Heart left ventricle (tissue), 13 donors: Measurements from ENCODE around the gene MRTO4.

Source experiments
- POLR2A ChIP-seq, 2 donors: fragments of 450-650 bp; IDR thresholded peaks; one replicate each; pipeline ENCODE4 v1.6.1; 2017; ENCODE audit warnings: antibody characterized with exemption in 2 of 2, mild to moderate bottlenecking in 2 of 2, moderate library complexity in 2 of 2
- TF ChIP-seq, protein P1 (sequence below), 12 donors: fragments of 200-600 bp; sonication (generic) in 4 of 12; IDR thresholded peaks; one replicate each; pipeline versions ENCODE4 v1.5.0 to v1.8.0; 2018 to 2022; ENCODE audit warnings: antibody characterized with exemption in 12 of 12, mild to moderate bottlenecking in 5 of 12
- donor health status: ischemic (EF 13 %, LVEDD 7.1; RV severe dilation, severe dysfunction).
- donor health status: DM: no; HTN: yes; CAD: no.
- donor health status: DM: no; HTN: no; CAD: no.
- donor health status: ischemic (EF 25% LVEDD 6.9; RV normal size, moderate dysfunction).
- donor health status: ischemic (EF 25% LVEDD 5.7; RV mildly dilated, moderate dysfunction).
- donor health status: ischemic (EF 35%, LVEDD 5.7; RV mildly dilated, moderate dysfunction).
- donor health status: nonischemic (EF 11% LVEDD 7.7; RV severe dilation, severe dysfunction).
- donor health status: DM: yes; HTN: yes; CAD: no.
- donor health status: PGD.
- donor health status: ischemic (EF 29% LVEDD 5.4; RV normal size, mild dysfunction).
- donor health status: nonischemic (EF 23%, LVEDD 6.1; RV moderate dilation, normal function).

DNA sequence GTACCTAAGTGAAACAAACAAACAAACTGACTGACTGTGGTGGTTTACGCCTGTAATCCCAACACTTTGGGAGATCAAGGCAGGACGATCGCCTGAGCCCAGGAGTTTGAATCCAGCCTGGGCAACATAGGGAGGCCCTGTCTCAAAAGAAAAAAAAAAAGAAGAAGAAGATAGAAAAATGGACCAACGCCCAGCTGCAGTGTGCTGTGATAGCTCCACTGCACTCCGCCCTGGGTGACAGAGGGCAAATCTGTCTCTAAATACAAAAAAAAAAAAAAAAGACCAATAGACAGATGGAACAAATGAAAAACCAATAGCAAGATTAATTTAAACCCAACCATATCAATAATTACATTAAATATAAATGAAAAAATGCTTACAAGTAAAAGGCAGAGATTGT, 23.0 kb downstream of the MRTO4 start:
- TF ChIP-seq, protein P1, sequence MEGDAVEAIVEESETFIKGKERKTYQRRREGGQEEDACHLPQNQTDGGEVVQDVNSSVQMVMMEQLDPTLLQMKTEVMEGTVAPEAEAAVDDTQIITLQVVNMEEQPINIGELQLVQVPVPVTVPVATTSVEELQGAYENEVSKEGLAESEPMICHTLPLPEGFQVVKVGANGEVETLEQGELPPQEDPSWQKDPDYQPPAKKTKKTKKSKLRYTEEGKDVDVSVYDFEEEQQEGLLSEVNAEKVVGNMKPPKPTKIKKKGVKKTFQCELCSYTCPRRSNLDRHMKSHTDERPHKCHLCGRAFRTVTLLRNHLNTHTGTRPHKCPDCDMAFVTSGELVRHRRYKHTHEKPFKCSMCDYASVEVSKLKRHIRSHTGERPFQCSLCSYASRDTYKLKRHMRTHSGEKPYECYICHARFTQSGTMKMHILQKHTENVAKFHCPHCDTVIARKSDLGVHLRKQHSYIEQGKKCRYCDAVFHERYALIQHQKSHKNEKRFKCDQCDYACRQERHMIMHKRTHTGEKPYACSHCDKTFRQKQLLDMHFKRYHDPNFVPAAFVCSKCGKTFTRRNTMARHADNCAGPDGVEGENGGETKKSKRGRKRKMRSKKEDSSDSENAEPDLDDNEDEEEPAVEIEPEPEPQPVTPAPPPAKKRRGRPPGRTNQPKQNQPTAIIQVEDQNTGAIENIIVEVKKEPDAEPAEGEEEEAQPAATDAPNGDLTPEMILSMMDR (IDR thresholded peaks at IDR 0.05), result no peak
- TF ChIP-seq POLR2A (IDR thresholded peaks at IDR 0.05), result no peak
